B cell (primary cell): ENCODE data around the gene SLC4A1. TPM values are rescaled to one million over a fixed set of nuclear protein-coding genes. Genes with fewer than 3 reads are reported as not detected.

ENCODE experiments used
- ATAC-seq: fragments of 200-7000 bp; cut with Tn5 transposase; one replicate; pipeline ENCODE4 v1.10.0; 2021; ENCODE audit warnings: low read depth, mild to moderate bottlenecking, moderate number of reproducible peaks, moderate library complexity
- CTCF ChIA-PET: fragments of 350-600 bp; sonication (Branson Sonifier 250); formaldehyde crosslinking; loops from one replicate; lab custom pipeline; 2021; ENCODE audit warnings: antibody characterized with exemption, inconsistent platforms; lab: Charles Lee
- POLR2A ChIA-PET: fragments of 350-600 bp; sonication (Branson Sonifier 250); formaldehyde crosslinking; loops from one replicate; lab custom pipeline; 2021; ENCODE audit warnings: antibody characterized with exemption; lab: Charles Lee
- DNase-seq: peaks from one replicate; pipeline ENCODE4 v3.0.0; 2013
- H2AFZ ChIP-seq: 2 replicates; pipeline ENCODE4 v1.6.1; 2012; ENCODE audit warnings: mild to moderate bottlenecking, low read depth, low read length; ENCODE audit not compliant: insufficient read depth, poor library complexity, severe bottlenecking
- H3K27ac ChIP-seq, 2 donors: 1 replicate in 1 of 2; 2 replicates in 1 of 2; pipeline ENCODE4 v1.5.1; 2012 to 2013; ENCODE audit warnings: low read length in 2 of 2, mild to moderate bottlenecking in 2 of 2, moderate library complexity in 1 of 2
- H3K27me3 ChIP-seq, 4 experiments: fragments of 200-600 bp in 1 of 4; sonication (generic) in 1 of 4; replicated peaks in 1 of 4; 1 replicate in 2 of 4; 2 replicates in 2 of 4; pipeline versions ENCODE4 v1.6.1 to v1.7.0; 2013 to 2016; ENCODE audit warnings: low read length in 3 of 4, mild to moderate bottlenecking in 2 of 4, mixed read lengths in 1 of 4, moderate library complexity in 1 of 4; ENCODE audit not compliant: insufficient read depth in 4 of 4, control insufficient read depth in 3 of 4; ENCODE audit errors: control extremely low read depth in 1 of 4
- H3K36me3 ChIP-seq, 2 experiments: replicated peaks in 1 of 2; 1 replicate in 1 of 2; 2 replicates in 1 of 2; pipeline versions ENCODE4 v1.6.1 to v1.7.1; 2013; ENCODE audit warnings: low read length in 1 of 2; ENCODE audit not compliant: insufficient read depth in 2 of 2, control insufficient read depth in 1 of 2; ENCODE audit errors: control extremely low read depth in 1 of 2, extremely low read depth in 1 of 2
- H3K4me1 ChIP-seq, 2 donors: fragments of 200-600 bp in 1 of 2; sonication (generic) in 1 of 2; 1 replicate in 1 of 2; 2 replicates in 1 of 2; pipeline versions ENCODE4 v1.5.1 to v1.6.1; 2013 to 2017; ENCODE audit warnings: low read length in 2 of 2; ENCODE audit not compliant: control insufficient read depth in 2 of 2, insufficient read depth in 2 of 2
- H3K4me2 ChIP-seq: replicated peaks from 2 replicates; pipeline ENCODE3; 2012; ENCODE audit warnings: mild to moderate bottlenecking, low read depth, low read length; ENCODE audit not compliant: poor library complexity, severe bottlenecking
- H3K4me3 ChIP-seq, 5 experiments: fragments of 200-600 bp in 1 of 5; sonication (generic) in 1 of 5; 1 replicate in 3 of 5; 2 replicates in 2 of 5; pipeline versions ENCODE4 v1.5.1 to v1.7.0; 2011 to 2016; ENCODE audit warnings: low read length in 4 of 5, mild to moderate bottlenecking in 4 of 5, low read depth in 2 of 5, control low read depth in 1 of 5, moderate library complexity in 1 of 5; ENCODE audit not compliant: insufficient read depth in 1 of 5; ENCODE audit errors: control extremely low read depth in 1 of 5, extremely low read depth in 1 of 5
- H3K79me2 ChIP-seq: fragments of 200-600 bp; sonication (generic); one replicate; pipeline ENCODE4 v1.6.0; 2016; ENCODE audit warnings: low read length; ENCODE audit not compliant: control insufficient read depth, insufficient read depth
- H3K9ac ChIP-seq: fragments of 200-600 bp; sonication (generic); 2 replicates; pipeline ENCODE4 v1.6.1; 2017; ENCODE audit warnings: mild to moderate bottlenecking, low read length, moderate library complexity
- H3K9me3 ChIP-seq, 3 donors: one replicate each; pipeline versions ENCODE4 v1.6.1 to v1.7.1; 2013; ENCODE audit warnings: low read length in 2 of 3; ENCODE audit not compliant: control insufficient read depth in 2 of 3, insufficient read depth in 1 of 3; ENCODE audit errors: control extremely low read depth in 1 of 3
- H4K20me1 ChIP-seq: 2 replicates; pipeline ENCODE4 v1.6.0; 2012; ENCODE audit warnings: mild to moderate bottlenecking, low read length; ENCODE audit not compliant: insufficient read depth, control insufficient read depth, poor library complexity, severe bottlenecking
- H3K27ac Mint-ChIP-seq: one replicate; pipeline ENCODE4 v1.8.0; 2021; ENCODE audit warnings: mixed read lengths
- H3K27me3 Mint-ChIP-seq: one replicate; pipeline ENCODE4 v1.8.0; 2021; ENCODE audit warnings: mixed read lengths
- H3K4me1 Mint-ChIP-seq: one replicate; pipeline ENCODE4 v1.8.0; 2021; ENCODE audit warnings: mixed read lengths
- H3K4me3 Mint-ChIP-seq: one replicate; pipeline ENCODE4 v1.8.0; 2021; ENCODE audit warnings: mixed read lengths
- H3K9me3 Mint-ChIP-seq: one replicate; pipeline ENCODE4 v1.8.0; 2022; ENCODE audit warnings: mixed read lengths; ENCODE audit not compliant: insufficient read depth
- CTCF ChIP-seq: fragments of 200-600 bp; IDR thresholded peaks from one replicate; pipeline ENCODE4 v1.8.0; 2022; ENCODE audit warnings: antibody characterized with exemption, mild to moderate bottlenecking
- EZH2 ChIP-seq: IDR thresholded peaks from 2 replicates; pipeline ENCODE4 v1.6.1; 2012; ENCODE audit warnings: borderline replicate concordance, low read depth, mild to moderate bottlenecking, moderate library complexity, low read length; ENCODE audit not compliant: insufficient read depth, poor library complexity, severe bottlenecking
- WGBS: methylation state at CpG from one replicate; pipeline ENCODE4 v1.1.5; 2013; ENCODE audit warnings: missing lambda C conversion rate; ENCODE audit not compliant: insufficient coverage; 5-methylcytosine and 5-hydroxymethylcytosine counted together
- intact Hi-C: fragments of 100-400 bp; cut with micrococcal nuclease; formaldehyde crosslinking; loops from one replicate; pipeline ENCODE4 v1.10.0; 2022
- polyA plus RNA-seq: library from polyadenylated mRNA; depleted of rRNA; stranded (reverse); fragments of >200 nt; gene quantifications from 2 replicates; pipeline ENCODE4 v1.2.3, GENCODE V29; 2012
- total RNA-seq, 2 donors: library from RNA; stranded (reverse); fragments of 120-200 nt in 1 of 2; gene quantifications; 1 replicate in 1 of 2; 2 replicates in 1 of 2; pipeline versions ENCODE4 v1.2.3 to v1.2.4, GENCODE V29; 2013 to 2022

The SLC4A1 gene
- total and polyA plus RNA-seq, 2 donors (not counting 1 experiment from before 2014, with no cell fraction given), result 0.22 TPM; not detected in 1

- H4K20me1 ChIP-seq, result no peaks in the 10 kb centered on the region
- H3K27ac Mint-ChIP-seq, result no peak overlapping the region
- H3K36me3 ChIP-seq, result no peaks in the 10 kb centered on the region
- no peaks in the 10 kb centered on the region for H3K79me2 ChIP-seq
- TF ChIP-seq CTCF, result no peak
- TF ChIP-seq EZH2, result no peak
- H3K27ac ChIP-seq, result no peak overlapping the region
- intact Hi-C loops, result no loop called here
- no peak overlapping the region for H3K4me2 ChIP-seq
- H3K4me3 Mint-ChIP-seq, result no peak overlapping the region
- H3K9ac ChIP-seq, result no peak overlapping the region
- 97% methylated on average over 3 of the region's 5 CpGs for WGBS
- CTCF ChIA-PET, result interaction anchor here (0.8 kb wide), 1 partner anchor 11 kb away, joined by 3 read pairs; no protein-coding TSS in a partner anchor
- H2AFZ ChIP-seq, result no peak overlapping the region
- ATAC-seq (no peak), DNase-seq (no peak)
- POLR2A ChIA-PET, result no interaction called here
- H3K9me3 ChIP-seq, result no peaks in the 10 kb centered on the region
- H3K27me3 ChIP-seq, result peaks cover 0 to 3% (median 1%) of the 10 kb centered on the region in 4 experiments
- peaks cover 26% of the 10 kb centered on the region for H3K27me3 Mint-ChIP-seq
- no peaks in the 10 kb centered on the region for H3K9me3 Mint-ChIP-seq
- H3K4me1 ChIP-seq, result no peaks in the 10 kb centered on the region
- no peaks in the 10 kb centered on the region for H3K4me1 Mint-ChIP-seq
- H3K4me3 ChIP-seq, result no peak overlapping the region
Measured at GRCh38 chr17:44273607-44274006, 5.7 kb upstream of the SLC4A1 start.

- H4K20me1 ChIP-seq, result no peaks in the 10 kb centered on the region
- no peaks in the 10 kb centered on the region for H3K36me3 ChIP-seq
- no peak overlapping the region for H3K4me2 ChIP-seq
- H3K4me3 ChIP-seq, result no peak overlapping the region
- H3K9ac ChIP-seq, result no peak overlapping the region
- ATAC-seq (no peak), DNase-seq (no peak)
- ChIA-PET POLR2A (no interaction called here), CTCF (interaction anchor here (1.1 kb wide), 1 partner anchor 11 kb away, joined by 3 read pairs; no protein-coding TSS in a partner anchor)
- H2AFZ ChIP-seq, result no peak overlapping the region
- whole genome bisulfite sequencing, result 100% methylated on average over 1 of the region's 6 CpGs
- TF ChIP-seq CTCF (no peak), EZH2 (no peak)
- Mint-ChIP-seq H3K4me1 (no peaks in the 10 kb centered on the region), H3K27me3 (peaks cover 23% of the 10 kb centered on the region), H3K27ac (no peak overlapping the region), H3K9me3 (no peaks in the 10 kb centered on the region), H3K4me3 (no peak overlapping the region)
- H3K27ac ChIP-seq, result no peak overlapping the region
- peaks cover 0 to 3% (median under 1%) of the 10 kb centered on the region in 4 experiments for H3K27me3 ChIP-seq
- no peaks in the 10 kb centered on the region for H3K79me2 ChIP-seq
- intact Hi-C loops, result no loop called here
- H3K4me1 ChIP-seq, result no peaks in the 10 kb centered on the region
- H3K9me3 ChIP-seq, result no peaks in the 10 kb centered on the region
Measured at GRCh38 chr17:44272954-44273353, 5.0 kb upstream of the SLC4A1 start.
